Measurements from ENCODE around the gene NEXN. TPM values are rescaled to one million over a fixed set of nuclear protein-coding genes. Genes with fewer than 3 reads are reported as not detected.

NEXN gene
- total and polyA plus RNA-seq, 4 donors = 0.51 to 2.4 (median 1.7) TPM

Other genes starting within 250 kb of the NEXN start
- gene ZZZ3, start 206.0 kb upstream of the NEXN start, total RNA-seq = 10 to 100 TPM; 45.5 to 48.9 TPM
- 10 to 100 TPM in 1 of 2 donors, 1 to 10 TPM in 1; 8.6 to 16.6 TPM for gene ZZZ3, start 206.0 kb upstream of the NEXN start, polyA plus RNA-seq
- gene USP33, start 128.8 kb upstream of the NEXN start, total RNA-seq = 10 to 100 TPM; 39.9 to 50.5 TPM
- 10 to 100 TPM in 1 of 2 donors, 1 to 10 TPM in 1; 9.2 to 16.6 TPM for gene USP33, start 128.8 kb upstream of the NEXN start, polyA plus RNA-seq
- gene MIGA1, start 109.0 kb upstream of the NEXN start, total RNA-seq = 1 to 10 TPM; 7.8 to 8.0 TPM
- 1 to 10 TPM; 3.5 to 4.6 TPM for gene MIGA1, start 109.0 kb upstream of the NEXN start, polyA plus RNA-seq
- gene FUBP1, start 90.4 kb downstream of the NEXN start, total RNA-seq = 10 to 100 TPM; 77.1 to 97.4 TPM
- gene FUBP1, start 90.4 kb downstream of the NEXN start, polyA plus RNA-seq = 10 to 100 TPM; 16.3 to 17.3 TPM
- 10 to 100 TPM; 13.5 to 21.6 TPM for gene DNAJB4, start 116.3 kb downstream of the NEXN start, total RNA-seq
- 1 to 10 TPM; 5.7 to 6.5 TPM for gene DNAJB4, start 116.3 kb downstream of the NEXN start, polyA plus RNA-seq
- 10 to 100 TPM in 1 of 2 donors, 1 to 10 TPM in 1; 5.0 to 10.9 TPM for gene GIPC2, start 157.3 kb downstream of the NEXN start, total RNA-seq
- gene GIPC2, start 157.3 kb downstream of the NEXN start, polyA plus RNA-seq = 1 to 10 TPM; 3.7 to 7.9 TPM

Measured in liver (tissue), 4 donors.